CD4-positive, alpha-beta memory T cell (primary cell): ENCODE measurements around the gene PTPRT. TPM values are rescaled to one million over a fixed set of nuclear protein-coding genes. Genes with fewer than 3 reads are reported as not detected.

Experiments
- CTCF ChIA-PET: fragments of 350-600 bp; sonication (Branson Sonifier 250); formaldehyde crosslinking; loops from one replicate; lab custom pipeline; 2021; ENCODE audit warnings: inconsistent platforms; ENCODE audit not compliant: partially characterized antibody; lab: Charles Lee
- POLR2A ChIA-PET: fragments of 350-600 bp; sonication (Branson Sonifier 250); formaldehyde crosslinking; loops from one replicate; lab custom pipeline; 2021; ENCODE audit not compliant: partially characterized antibody; lab: Charles Lee
- DNase-seq, 5 donors: peaks; one replicate each; pipeline versions ENCODE4 v3.0.0 to v3.0.0-alpha.2; 2020 to 2022; ENCODE audit warnings: mixed read lengths in 1 of 5
- H3K27ac ChIP-seq: one replicate; pipeline ENCODE4 v1.7.0; 2013; ENCODE audit warnings: low read depth, low read length
- H3K27me3 ChIP-seq: 2 replicates; pipeline ENCODE4 v1.7.0; 2013; ENCODE audit warnings: mild to moderate bottlenecking, low read length, moderate library complexity; ENCODE audit not compliant: insufficient read depth
- H3K36me3 ChIP-seq: 2 replicates; pipeline ENCODE4 v1.7.0; 2013; ENCODE audit warnings: mild to moderate bottlenecking, low read length, moderate library complexity; ENCODE audit not compliant: insufficient read depth
- H3K4me1 ChIP-seq: 2 replicates; pipeline ENCODE4 v1.7.0; 2013; ENCODE audit warnings: mild to moderate bottlenecking, low read length, moderate library complexity; ENCODE audit not compliant: insufficient read depth
- H3K4me3 ChIP-seq, 2 donors: one replicate each; pipeline ENCODE4 v1.7.0; 2013; ENCODE audit warnings: low read length in 2 of 2, mild to moderate bottlenecking in 1 of 2
- H3K9me3 ChIP-seq, 2 donors: one replicate each; pipeline ENCODE4 v1.7.0; 2013; ENCODE audit warnings: low read length in 2 of 2, control low read depth in 1 of 2; ENCODE audit not compliant: control insufficient read depth in 1 of 2
- H3K27ac Mint-ChIP-seq, 7 donors: one replicate each; pipeline ENCODE4 v1.8.0; 2020 to 2021; ENCODE audit warnings: mixed read lengths in 7 of 7, mild to moderate bottlenecking in 6 of 7, inconsistent platforms in 3 of 7, moderate library complexity in 3 of 7
- H3K27me3 Mint-ChIP-seq, 2 donors: one replicate each; pipeline ENCODE4 v1.8.0; 2020 to 2021; ENCODE audit warnings: mixed read lengths in 2 of 2
- H3K36me3 Mint-ChIP-seq, 2 donors: one replicate each; pipeline ENCODE4 v1.8.0; 2020 to 2021; ENCODE audit warnings: mixed read lengths in 2 of 2, inconsistent platforms in 1 of 2, mild to moderate bottlenecking in 1 of 2
- H3K4me1 Mint-ChIP-seq, 4 donors: one replicate each; pipeline ENCODE4 v1.8.0; 2020 to 2021; ENCODE audit warnings: mixed read lengths in 4 of 4, mild to moderate bottlenecking in 1 of 4
- H3K4me3 Mint-ChIP-seq, 8 donors: one replicate each; pipeline ENCODE4 v1.8.0; 2020 to 2021; ENCODE audit warnings: mixed read lengths in 8 of 8, mild to moderate bottlenecking in 7 of 8, moderate library complexity in 6 of 8, inconsistent platforms in 3 of 8
- H3K9me3 Mint-ChIP-seq, 8 donors: one replicate each; pipeline ENCODE4 v1.8.0; 2020 to 2021; ENCODE audit warnings: mixed read lengths in 8 of 8, mild to moderate bottlenecking in 5 of 8, inconsistent platforms in 3 of 8, moderate library complexity in 1 of 8
- intact Hi-C: fragments of 100-400 bp; cut with micrococcal nuclease; formaldehyde crosslinking; loops from one replicate; pipeline ENCODE4 v1.15.1; 2023
- polyA plus RNA-seq, 2 donors: library from polyadenylated mRNA; unstranded; fragments of 300-500 nt; fragmentation: Illumina TruSeq; gene quantifications; one replicate each; pipeline ENCODE4 v1.2.3, GENCODE V29; 2021
- total RNA-seq, 2 experiments: library from RNA; stranded (reverse); gene quantifications; one replicate each; pipeline ENCODE4 v1.2.3, GENCODE V29; 2021

The PTPRT gene
- total and polyA plus RNA-seq, 4 experiments from 2014 or later: not detected

DNA sequence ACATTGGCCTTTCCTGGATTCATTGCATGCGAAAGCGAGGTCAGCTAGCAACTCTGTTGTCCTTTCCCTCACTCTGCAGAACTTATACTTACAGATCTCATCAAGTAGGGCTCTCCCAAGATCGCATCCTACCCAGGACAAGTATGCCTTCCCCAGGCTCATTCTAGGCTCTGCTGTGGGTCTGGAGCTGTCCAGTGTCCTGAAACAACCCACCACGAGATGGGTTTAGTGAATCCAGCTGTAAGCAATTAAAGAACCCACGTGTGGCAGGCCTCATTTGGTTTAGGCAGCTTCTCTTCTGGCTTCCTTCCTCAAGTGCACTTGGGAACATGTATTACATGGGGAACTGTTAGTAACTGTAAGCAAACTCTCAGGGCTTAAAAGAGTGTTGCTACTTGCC is 1165.1 kb downstream of the PTPRT start:
- no peaks in the 10 kb centered on the region for H3K27me3 Mint-ChIP-seq
- no peaks in the 10 kb centered on the region for H3K4me1 ChIP-seq
- H3K27ac ChIP-seq: no peak overlapping the region
- no peaks in the 10 kb centered on the region for H3K27me3 ChIP-seq
- POLR2A ChIA-PET: no interaction called here
- H3K4me3 ChIP-seq: no peak overlapping the region
- CTCF ChIA-PET: no interaction called here
- no peaks in the 10 kb centered on the region for H3K36me3 ChIP-seq
- DNase-seq: no peak
- no peaks in the 10 kb centered on the region for H3K9me3 ChIP-seq
- H3K9me3 Mint-ChIP-seq: peaks cover 0 to 13% (median 2%) of the 10 kb centered on the region in 8 donors
- intact Hi-C loops: no loop called here
- no peaks in the 10 kb centered on the region for H3K4me1 Mint-ChIP-seq
- H3K36me3 Mint-ChIP-seq: no peaks in the 10 kb centered on the region
- H3K27ac Mint-ChIP-seq: no peak overlapping the region
- H3K4me3 Mint-ChIP-seq: no peak overlapping the region
